ENCODE measurements around the gene TCEAL3.
"Not testable (repeated sequence)": the region's sequence is repeated elsewhere in the genome, so short reads cannot be mapped to it uniquely, and the experiment has no call there.

TCEAL3 gene, protein sequence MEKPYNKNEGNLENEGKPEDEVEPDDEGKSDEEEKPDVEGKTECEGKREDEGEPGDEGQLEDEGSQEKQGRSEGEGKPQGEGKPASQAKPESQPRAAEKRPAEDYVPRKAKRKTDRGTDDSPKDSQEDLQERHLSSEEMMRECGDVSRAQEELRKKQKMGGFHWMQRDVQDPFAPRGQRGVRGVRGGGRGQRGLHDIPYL

GRCh38 chrX:103607364-103608305 lies at the start of gene TCEAL3:
Gene TCEAL3, plus strand, starts transcription at chrX:103607963. Its CDS starts 1,102 bp downstream, at chrX:103609065.
- DNase-seq = no peak

DNA sequence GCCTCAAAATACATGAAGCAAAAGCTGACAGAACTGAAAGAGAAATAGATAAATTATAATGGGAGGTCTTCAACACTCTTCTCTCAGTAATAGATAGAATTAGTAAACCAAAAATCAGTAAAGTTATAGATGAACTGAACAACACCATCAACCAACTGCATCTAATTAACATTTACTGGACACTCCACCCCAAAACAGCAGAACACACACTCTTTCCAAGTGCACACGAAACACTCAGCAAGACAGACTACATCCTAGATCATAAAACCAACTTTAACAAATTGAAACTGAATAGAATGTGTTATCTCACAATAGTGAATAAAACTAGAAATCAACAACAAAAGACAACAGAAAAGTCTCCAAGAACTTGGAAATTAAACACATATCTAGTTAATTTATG lies 47.5 kb upstream of the TCEAL3 start:
- DNase-seq = no peak

DNA sequence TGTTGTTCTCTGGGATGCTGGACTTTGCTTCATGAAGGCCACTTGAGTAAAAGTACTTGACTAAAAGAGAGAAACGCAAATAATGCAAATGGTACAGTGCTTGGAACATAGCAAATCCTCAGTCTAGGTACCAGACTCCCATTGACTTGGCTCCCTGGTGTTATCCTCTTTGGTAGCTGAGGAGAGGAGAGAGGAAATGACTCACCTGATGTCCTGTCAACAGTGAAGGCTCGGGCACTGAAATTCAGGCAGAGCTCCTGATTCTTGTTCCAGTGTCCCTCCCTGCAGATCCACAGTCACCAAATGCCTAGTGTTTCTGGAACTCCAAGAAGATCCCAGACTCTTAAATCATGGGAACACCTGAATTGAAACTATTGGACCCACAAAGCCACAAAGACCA lies 45.0 kb upstream of the TCEAL3 start:
- no peak for DNase-seq

GRCh38 chrX:103565197-103565596 lies 42.6 kb upstream of the TCEAL3 start:
- DNase-seq = no peak

GRCh38 chrX:103565752-103566151 lies 42.0 kb upstream of the TCEAL3 start:
- no peak for DNase-seq

DNA sequence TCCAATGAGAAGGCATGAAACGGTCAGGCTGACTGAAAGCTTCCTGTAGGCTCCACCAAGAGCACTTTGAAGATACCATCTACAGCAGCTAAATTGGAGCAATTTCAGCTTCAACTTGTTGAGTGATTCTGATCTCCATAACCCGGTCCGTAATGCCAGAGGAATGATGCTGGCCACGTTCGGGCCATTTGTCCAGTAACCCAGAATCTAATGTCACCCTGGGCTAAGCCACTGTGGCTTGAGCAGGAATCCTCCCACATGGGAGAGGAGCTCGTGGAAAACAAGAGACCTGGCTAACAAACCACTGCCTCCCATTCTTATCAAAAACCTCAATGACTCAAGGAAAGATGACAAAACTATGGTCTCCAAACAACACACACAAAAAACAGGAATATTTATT lies 36.6 kb upstream of the TCEAL3 start:
- no peak for DNase-seq

DNA sequence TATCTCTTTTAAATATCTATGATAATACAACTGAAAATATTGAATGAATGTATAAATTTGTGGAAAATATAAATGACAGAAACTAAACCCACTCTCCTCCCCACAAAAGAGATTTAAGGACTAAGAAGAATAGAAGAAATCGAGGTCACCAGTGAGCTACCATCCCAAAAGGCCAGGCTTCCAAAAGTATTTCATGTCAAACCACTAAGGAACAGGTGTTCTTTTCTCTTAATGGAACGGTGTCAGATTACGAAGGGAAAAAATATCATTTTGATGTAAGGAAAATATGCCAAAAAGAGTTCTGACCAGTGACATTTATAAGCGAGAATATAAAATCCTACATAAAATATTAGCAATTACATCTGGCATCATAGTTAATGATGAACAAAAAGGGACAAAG lies 36.0 kb upstream of the TCEAL3 start:
- no peak for DNase-seq

- no peak for DNase-seq
These were observed 34.6 kb upstream of the TCEAL3 start for GRCh38 chrX:103573202-103573601.

DNA sequence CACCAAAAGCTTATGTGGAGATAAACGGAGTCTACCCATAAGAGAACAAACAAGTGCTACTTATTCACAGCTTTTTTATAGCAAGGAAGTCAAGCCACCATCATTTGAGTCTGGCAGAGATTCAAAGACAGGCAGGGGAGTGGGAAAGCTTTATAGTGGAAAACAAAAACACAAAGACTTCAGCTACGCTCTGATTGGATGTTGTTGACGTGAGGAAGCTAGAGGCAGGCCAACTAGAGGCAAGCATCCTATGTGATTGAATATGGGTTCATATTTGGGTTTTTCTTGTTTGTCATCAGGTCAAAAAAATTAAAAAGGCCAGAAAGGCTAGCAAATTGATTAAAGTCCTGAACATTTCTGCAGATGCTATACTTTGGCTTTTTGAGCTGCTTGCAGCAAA lies 23.2 kb upstream of the TCEAL3 start:
- no peak for DNase-seq

- peak; percentile 30 for DNase-seq
These were observed 22.1 kb upstream of the TCEAL3 start, which contains the start of gene TCEAL4 for GRCh38 chrX:103585411-103586313. Gene TCEAL4, plus strand, starts transcription at chrX:103585515. Its CDS starts 1,161 bp downstream, at chrX:103586676.

DNA sequence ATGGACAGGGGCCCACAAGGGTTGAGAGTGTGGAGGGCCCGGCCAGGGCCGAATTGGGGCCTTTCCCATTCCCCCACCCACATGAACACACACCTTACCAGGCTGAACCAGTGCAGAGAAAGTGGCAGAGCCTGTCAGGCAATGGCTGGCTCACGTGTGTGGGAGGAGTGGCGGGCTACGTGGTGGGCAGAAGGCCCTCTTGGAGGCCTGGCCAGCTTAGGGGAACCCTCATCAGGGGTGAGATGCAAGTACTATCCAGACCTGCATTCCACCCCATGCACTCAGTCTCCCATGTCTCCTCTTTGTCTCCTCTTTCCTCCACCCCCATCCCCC lies 21.5 kb upstream of the TCEAL3 start:
- peak; percentile 3 for DNase-seq

GRCh38 chrX:103586659-103587058 lies 21.1 kb upstream of the TCEAL3 start:
- DNase-seq = no peak

DNA sequence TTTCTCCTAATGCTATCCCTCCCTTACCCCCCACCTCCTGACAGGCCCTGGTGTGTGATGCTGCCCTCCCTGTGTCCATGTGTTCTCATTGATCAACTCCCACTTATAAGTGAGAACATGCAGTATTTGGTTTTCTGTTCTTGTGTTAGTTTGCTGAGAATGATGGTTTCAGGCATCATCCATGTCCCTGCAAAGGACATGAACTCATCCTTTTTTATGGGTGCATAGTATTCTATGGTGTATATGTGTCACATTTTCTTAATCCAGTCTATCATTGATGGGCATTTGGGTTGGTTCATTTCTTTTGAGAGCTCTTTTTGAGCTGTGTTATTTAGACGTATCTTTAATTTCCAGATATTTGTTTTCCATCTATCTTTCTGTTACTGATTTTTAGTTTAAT lies 15.5 kb upstream of the TCEAL3 start:
- not testable (repeated sequence) for DNase-seq

DNA sequence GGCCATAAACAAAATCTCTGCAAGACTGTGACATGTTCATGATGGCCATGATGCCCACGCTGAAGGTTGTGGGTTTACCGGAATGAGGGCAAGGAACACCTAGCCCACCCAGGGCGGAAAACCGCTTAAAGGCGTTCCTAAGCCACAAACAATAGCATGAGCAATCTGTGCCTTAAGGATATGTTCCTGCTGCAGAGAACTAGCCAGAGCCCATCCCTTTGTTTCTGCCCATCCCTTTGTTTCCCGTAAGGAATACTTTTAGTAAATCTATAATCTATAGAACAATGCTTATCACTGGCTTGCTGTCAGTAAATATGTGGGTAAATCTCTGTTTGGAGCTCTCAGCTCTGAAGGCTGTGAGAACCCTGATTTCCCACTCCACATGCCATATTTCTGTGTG lies 12.6 kb upstream of the TCEAL3 start:
- not testable (repeated sequence) for DNase-seq

- DNase-seq = no peak
These were observed 672 bp downstream of the TCEAL3 start for GRCh38 chrX:103608306-103608963.

- DNase-seq = no peak
These were observed 2.5 kb downstream of the TCEAL3 start for GRCh38 chrX:103610282-103610681.

DNA sequence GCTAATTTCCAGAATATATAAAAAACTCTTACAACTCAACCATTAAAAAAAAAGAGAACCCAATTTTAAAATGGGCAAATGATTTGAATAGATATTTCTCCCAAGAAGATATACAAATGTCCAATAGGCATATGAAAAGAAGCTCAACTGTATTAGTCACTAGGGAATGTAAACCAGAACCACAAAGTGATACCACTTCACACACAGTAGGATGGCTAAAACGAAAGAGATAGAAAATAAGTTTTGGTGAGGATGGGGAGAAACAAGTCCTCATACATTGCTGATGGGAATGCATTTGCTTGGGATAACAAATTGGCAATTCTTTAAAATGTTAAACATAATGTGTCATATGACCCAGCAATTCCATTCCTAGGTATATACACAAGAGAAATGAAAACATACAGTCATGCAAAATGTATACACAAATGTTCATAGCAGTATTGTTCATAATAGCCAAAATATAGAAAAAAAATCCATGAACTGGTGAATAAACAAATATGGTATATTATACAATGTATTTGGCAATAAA lies 5.7 kb downstream of the TCEAL3 start:
- DNase-seq = no peak

DNA sequence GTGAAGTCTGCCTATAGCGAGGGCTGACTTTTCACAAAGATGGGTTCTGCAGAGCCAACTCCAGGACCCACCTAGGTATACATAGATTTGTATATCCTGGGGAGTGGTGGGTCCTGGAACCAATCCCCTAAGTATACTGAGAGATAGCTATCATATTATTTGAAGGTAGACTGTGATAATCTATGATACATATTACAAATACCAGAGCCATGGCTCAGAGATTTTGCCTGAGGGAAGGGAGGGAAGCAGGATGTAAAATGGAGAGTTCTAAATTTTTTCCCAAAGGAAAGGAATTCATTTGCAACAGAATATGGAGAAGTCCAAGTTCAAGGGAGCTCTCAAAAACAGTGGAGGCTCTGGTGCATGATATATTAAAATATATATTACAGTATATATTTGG lies 7.2 kb downstream of the TCEAL3 start:
- no peak for DNase-seq

GRCh38 chrX:103615781-103616371 lies 8.1 kb downstream of the TCEAL3 start:
- no peak for DNase-seq

- DNase-seq = no peak
These were observed 9.0 kb downstream of the TCEAL3 start for GRCh38 chrX:103616676-103617186.

GRCh38 chrX:103624111-103624510 lies 16.3 kb downstream of the TCEAL3 start:
- no peak for DNase-seq

DNA sequence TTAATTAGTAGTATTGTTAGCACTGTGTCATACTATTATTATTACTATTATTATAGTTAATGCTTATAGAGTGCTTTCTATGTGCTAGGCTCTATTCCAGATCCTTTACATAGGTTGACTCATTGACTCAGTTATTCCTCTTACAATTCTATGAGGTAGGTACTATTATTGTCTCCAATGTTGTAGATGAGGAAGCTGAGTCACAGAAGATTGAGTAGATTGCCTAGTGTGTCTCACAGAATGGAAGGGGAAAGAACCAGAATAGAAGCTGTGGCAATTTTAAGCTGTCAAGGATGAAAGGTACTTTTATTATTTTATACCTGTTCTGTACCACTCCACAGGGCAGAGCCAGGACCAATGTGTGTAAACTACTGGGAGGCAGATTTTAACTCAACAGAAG lies 19.1 kb downstream of the TCEAL3 start:
- no peak for DNase-seq
